GM12878 (cell line): Measurements from ENCODE around the gene SUPT3H.

Source experiments
- CEBPB ChIP-seq, 2 experiments: fragments of 150-350 bp in 1 of 2; IDR thresholded peaks; 2 replicates each; pipeline ENCODE4 v1.6.1; 2012 to 2014; ENCODE audit warnings: low read depth in 2 of 2, low read length in 2 of 2, borderline replicate concordance in 1 of 2, inconsistent platforms in 1 of 2
- MXI1 ChIP-seq: fragments of 150-350 bp; IDR thresholded peaks from 2 replicates; pipeline ENCODE4 v1.6.1; 2011; ENCODE audit warnings: low read depth, mild to moderate bottlenecking, inconsistent platforms, low read length, improper control_type of control experiment
- POLR2A ChIP-seq: IDR thresholded peaks from 2 replicates; pipeline ENCODE4 v1.6.1; 2011; ENCODE audit warnings: low read depth, mild to moderate bottlenecking, low read length
- POLR2AphosphoS5 ChIP-seq: IDR thresholded peaks from 2 replicates; pipeline ENCODE4 v1.6.1; 2011; ENCODE audit warnings: mild to moderate bottlenecking, low read length, inconsistent platforms
- SMC3 ChIP-seq: IDR thresholded peaks from 2 replicates; pipeline ENCODE4 v1.6.1; 2011; ENCODE audit warnings: low read length, improper control_type of control experiment, borderline replicate concordance
- TF ChIP-seq, protein P1 (sequence below): fragments of 450-650 bp; IDR thresholded peaks from 2 replicates; pipeline ENCODE4 v1.6.1; 2016; ENCODE audit warnings: mild to moderate bottlenecking

DNA sequence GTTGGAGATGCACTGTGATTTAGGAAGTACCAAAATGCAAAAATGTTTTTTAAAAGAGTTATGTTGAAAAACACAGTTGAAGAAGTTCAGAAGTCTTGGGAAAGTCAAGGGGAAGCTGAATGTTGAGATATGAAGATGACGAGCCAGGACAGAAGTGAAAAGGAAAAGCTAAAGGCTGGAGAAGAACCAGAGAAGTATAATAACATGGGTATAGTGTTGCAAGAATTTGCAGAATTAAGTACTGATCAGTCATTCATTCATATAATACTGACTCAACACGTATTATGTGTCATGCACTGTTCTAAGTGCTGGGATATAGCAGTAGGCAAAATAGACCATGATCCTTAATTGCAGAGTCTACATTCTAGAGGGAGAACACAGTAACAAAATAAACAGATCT, 557.4 kb downstream of the SUPT3H start:
- TF ChIP-seq POLR2AphosphoS5 = no peak
- no peak for TF ChIP-seq POLR2A
- no peak for TF ChIP-seq SMC3
- no peak for TF ChIP-seq CEBPB (IDR thresholded peaks at IDR 0.05; ENCODE audit: borderline replicate concordance in 1 of 2, low read depth in 2 of 2, low read length in 2 of 2)
- TF ChIP-seq MXI1 = no peak
- TF ChIP-seq, protein P1, sequence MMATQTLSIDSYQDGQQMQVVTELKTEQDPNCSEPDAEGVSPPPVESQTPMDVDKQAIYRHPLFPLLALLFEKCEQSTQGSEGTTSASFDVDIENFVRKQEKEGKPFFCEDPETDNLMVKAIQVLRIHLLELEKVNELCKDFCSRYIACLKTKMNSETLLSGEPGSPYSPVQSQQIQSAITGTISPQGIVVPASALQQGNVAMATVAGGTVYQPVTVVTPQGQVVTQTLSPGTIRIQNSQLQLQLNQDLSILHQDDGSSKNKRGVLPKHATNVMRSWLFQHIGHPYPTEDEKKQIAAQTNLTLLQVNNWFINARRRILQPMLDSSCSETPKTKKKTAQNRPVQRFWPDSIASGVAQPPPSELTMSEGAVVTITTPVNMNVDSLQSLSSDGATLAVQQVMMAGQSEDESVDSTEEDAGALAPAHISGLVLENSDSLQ = no peak
